Neural progenitor cell (in vitro differentiated cells): ENCODE data around the gene AP5S1. TPM values are rescaled to one million over a fixed set of nuclear protein-coding genes. Genes with fewer than 3 reads are reported as not detected.
A peak's percentile ranks its signal among the peaks of the same experiment; 100 is the strongest.

Experiments used
- DNase-seq: peaks from one replicate; pipeline ENCODE4 v3.0.0-alpha.2; 2016; ENCODE audit warnings: low spot score
- H2AFZ ChIP-seq: fragments of 200-600 bp; sonication (generic); replicated peaks from 2 replicates; pipeline ENCODE4 v1.6.1; 2016; ENCODE audit warnings: antibody characterized with exemption
- H3F3A ChIP-seq: fragments of 200-600 bp; sonication (generic); 2 replicates; pipeline ENCODE4 v1.6.1; 2016; ENCODE audit warnings: antibody characterized with exemption, low read depth
- H3K27ac ChIP-seq: fragments of 200-600 bp; sonication (generic); 2 replicates; pipeline ENCODE4 v1.5.1; 2016; ENCODE audit warnings: mild to moderate bottlenecking
- H3K27me3 ChIP-seq: fragments of 200-600 bp; sonication (generic); 2 replicates; pipeline ENCODE4 v1.6.1; 2016; ENCODE audit warnings: mild to moderate bottlenecking, moderate library complexity
- H3K36me3 ChIP-seq: fragments of 200-600 bp; sonication (generic); 2 replicates; pipeline ENCODE4 v1.5.1; 2016
- H3K4me1 ChIP-seq: fragments of 200-600 bp; sonication (generic); 2 replicates; pipeline ENCODE4 v1.6.1; 2016; ENCODE audit warnings: mixed run types
- H3K4me2 ChIP-seq: fragments of 200-600 bp; sonication (generic); 2 replicates; pipeline ENCODE4 v1.6.1; 2016
- H3K4me3 ChIP-seq: fragments of 200-600 bp; sonication (generic); 2 replicates; pipeline ENCODE4 v1.5.1; 2016
- H3K79me2 ChIP-seq: fragments of 200-600 bp; sonication (generic); 2 replicates; pipeline ENCODE4 v1.6.1; 2016; ENCODE audit warnings: low read depth
- H3K9ac ChIP-seq: fragments of 200-600 bp; sonication (generic); 2 replicates; pipeline ENCODE4 v1.6.1; 2016
- H3K9me3 ChIP-seq: fragments of 200-600 bp; sonication (generic); 2 replicates; pipeline ENCODE4 v1.5.1; 2016; ENCODE audit warnings: low read depth
- H4K20me1 ChIP-seq: fragments of 200-600 bp; sonication (generic); 2 replicates; pipeline ENCODE4 v1.6.1; 2016; ENCODE audit warnings: low read depth
- H3K27ac Mint-ChIP-seq: 3 replicates; pipeline ENCODE4 v1.8.0; 2021; ENCODE audit warnings: mixed read lengths
- H3K27me3 Mint-ChIP-seq: 2 replicates; pipeline ENCODE4 v1.8.0; 2022; ENCODE audit warnings: low read depth, mild to moderate bottlenecking, inconsistent platforms, moderate library complexity, mixed read lengths; ENCODE audit not compliant: insufficient read depth
- H3K36me3 Mint-ChIP-seq: 3 replicates; pipeline ENCODE4 v1.8.0; 2021; ENCODE audit warnings: mixed read lengths
- H3K4me1 Mint-ChIP-seq: 3 replicates; pipeline ENCODE4 v1.8.0; 2021; ENCODE audit warnings: mixed read lengths
- H3K4me3 Mint-ChIP-seq: 3 replicates; pipeline ENCODE4 v1.8.0; 2021; ENCODE audit warnings: mild to moderate bottlenecking, moderate library complexity, mixed read lengths
- H3K9me3 Mint-ChIP-seq: 3 replicates; pipeline ENCODE4 v1.8.0; 2020; ENCODE audit warnings: mixed read lengths
- CTCF ChIP-seq: fragments of 200-600 bp; sonication (generic); IDR thresholded peaks from 2 replicates; pipeline ENCODE4 v1.5.1; 2017; ENCODE audit warnings: antibody characterized with exemption, mild to moderate bottlenecking
- EZH2 ChIP-seq: fragments of 200-600 bp; sonication (generic); IDR thresholded peaks from 2 replicates; pipeline ENCODE4 v1.6.1; 2017; ENCODE audit warnings: antibody characterized with exemption, mild to moderate bottlenecking, moderate library complexity
- EZH2phosphoT487 ChIP-seq: fragments of 200-600 bp; sonication (generic); IDR thresholded peaks from 2 replicates; pipeline ENCODE4 v1.6.1; 2017; ENCODE audit warnings: antibody characterized with exemption
- total RNA-seq: library from RNA; depleted of rRNA; stranded (reverse); fragments of >200 nt; gene quantifications from 2 replicates; pipeline ENCODE4 v1.2.3, GENCODE V29; 2015; ENCODE audit warnings: low replicate concordance

Gene AP5S1
- total RNA-seq, 1 donor from 2014 or later, result 1.2 TPM

DNA sequence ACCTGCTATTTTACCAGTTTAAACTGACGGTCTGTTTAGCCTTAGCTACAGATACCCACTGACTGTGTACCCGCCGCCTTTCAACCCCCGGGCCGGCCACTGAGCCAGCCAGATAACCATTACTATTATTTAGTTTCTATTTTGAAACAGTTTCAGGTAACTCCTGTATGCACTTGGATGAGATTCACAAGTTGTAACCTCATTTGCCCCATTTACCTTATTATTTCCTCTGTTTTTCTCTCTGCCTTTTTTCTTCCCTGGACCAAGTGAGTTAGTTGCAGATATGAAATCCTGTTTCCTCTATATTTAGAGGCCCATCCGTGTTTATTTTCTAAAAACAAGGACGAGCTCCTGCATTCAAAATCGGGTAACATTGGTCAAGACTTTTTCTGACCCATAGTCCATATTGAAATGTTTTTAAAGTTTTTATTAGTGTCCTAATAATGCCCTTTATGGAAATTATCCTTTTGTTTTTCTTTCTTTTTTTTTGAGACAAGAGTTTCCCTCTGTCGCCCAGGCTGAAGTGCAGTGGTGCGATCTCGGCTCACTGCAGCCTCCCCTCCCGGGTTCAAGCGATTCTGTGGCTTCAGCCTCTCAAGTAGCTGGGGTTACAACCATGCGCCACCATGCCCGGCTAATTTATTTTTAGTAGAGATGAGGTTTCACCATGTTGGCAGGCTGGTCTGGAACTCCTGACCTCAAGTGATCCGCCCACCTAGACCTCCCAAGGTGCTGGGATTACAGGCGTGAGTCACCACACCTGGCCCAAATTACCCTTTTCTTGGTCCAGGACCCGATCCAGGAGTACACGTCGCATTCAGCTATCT, 767 bp downstream of the AP5S1 start:
- Histone ChIP-seq H3K4me2 (peak overlapping the region; percentile 94), H3K9ac (peak overlapping the region; percentile 72), H3K4me1 (peaks cover 10% of the 10 kb centered on the region), H3K36me3 (no peaks in the 10 kb centered on the region), H3K79me2 (peaks cover 4% of the 10 kb centered on the region), H2AFZ (peak overlapping the region; percentile 88), H4K20me1 (no peaks in the 10 kb centered on the region), H3K27ac (peak overlapping the region; percentile 21), H3K4me3 (peak overlapping the region; percentile 88), H3F3A (peaks cover 28% of the 10 kb centered on the region), H3K27me3 (no peaks in the 10 kb centered on the region), H3K9me3 (no peaks in the 10 kb centered on the region)
- no peaks in the 10 kb centered on the region for H3K9me3 Mint-ChIP-seq
- H3K36me3 Mint-ChIP-seq, result no peaks in the 10 kb centered on the region
- DNase-seq, result no peak
- TF ChIP-seq EZH2, result no peak
- TF ChIP-seq EZH2phosphoT487, result no peak
- no peak for TF ChIP-seq CTCF
- peak overlapping the region; percentile 88 for H3K4me3 Mint-ChIP-seq
- H3K27ac Mint-ChIP-seq, result peak overlapping the region; percentile 85
- H3K27me3 Mint-ChIP-seq, result peaks cover 2% of the 10 kb centered on the region
- H3K4me1 Mint-ChIP-seq, result peaks cover 31% of the 10 kb centered on the region

DNA sequence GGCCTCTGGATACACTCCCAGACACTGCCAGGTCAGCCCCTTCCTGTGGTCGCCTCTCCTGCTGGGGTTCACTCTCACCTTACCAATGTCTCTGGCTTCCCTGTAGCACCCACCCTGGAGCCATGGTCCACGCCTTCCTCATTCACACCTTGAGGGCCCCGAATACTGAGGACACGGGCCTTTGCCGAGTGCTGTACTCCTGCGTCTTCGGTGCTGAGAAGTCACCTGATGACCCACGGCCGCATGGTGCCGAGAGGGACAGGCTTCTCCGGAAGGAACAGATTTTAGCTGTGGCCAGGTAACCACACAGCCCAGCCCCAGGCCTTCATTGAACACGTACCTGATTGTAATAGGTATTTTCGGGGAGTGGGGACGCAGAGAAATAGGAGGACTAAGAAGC, 1.6 kb downstream of the AP5S1 start:
- H3K79me2 ChIP-seq, result peaks cover 4% of the 10 kb centered on the region
- peaks cover 10% of the 10 kb centered on the region for H3K4me1 ChIP-seq
- no peak for DNase-seq
- Mint-ChIP-seq H3K4me3 (peak overlapping the region; percentile 88), H3K4me1 (peaks cover 26% of the 10 kb centered on the region), H3K36me3 (peaks cover under 1% of the 10 kb centered on the region), H3K9me3 (no peaks in the 10 kb centered on the region), H3K27ac (peak overlapping the region; percentile 3), H3K27me3 (peaks cover 2% of the 10 kb centered on the region)
- H3K4me2 ChIP-seq, result no peak overlapping the region
- H3K36me3 ChIP-seq, result no peaks in the 10 kb centered on the region
- no peaks in the 10 kb centered on the region for H3K9me3 ChIP-seq
- H4K20me1 ChIP-seq, result no peaks in the 10 kb centered on the region
- H2AFZ ChIP-seq, result no peak overlapping the region
- H3K4me3 ChIP-seq, result no peak overlapping the region
- H3K27ac ChIP-seq, result no peak overlapping the region
- H3F3A ChIP-seq, result peaks cover 28% of the 10 kb centered on the region
- TF ChIP-seq CTCF, result no peak
- TF ChIP-seq EZH2, result no peak
- TF ChIP-seq EZH2phosphoT487, result no peak
- no peak overlapping the region for H3K9ac ChIP-seq
- H3K27me3 ChIP-seq, result no peaks in the 10 kb centered on the region

- peaks cover 1% of the 10 kb centered on the region for H3K36me3 Mint-ChIP-seq
- H3K27me3 Mint-ChIP-seq, result peaks cover under 1% of the 10 kb centered on the region
- H3K4me1 Mint-ChIP-seq, result peaks cover 25% of the 10 kb centered on the region
- Histone ChIP-seq H3K27me3 (no peaks in the 10 kb centered on the region), H3K9me3 (no peaks in the 10 kb centered on the region), H3K9ac (no peak overlapping the region), H3K4me3 (no peak overlapping the region), H2AFZ (no peak overlapping the region), H3K79me2 (peaks cover 4% of the 10 kb centered on the region), H3K36me3 (no peaks in the 10 kb centered on the region), H3K27ac (no peak overlapping the region), H4K20me1 (no peaks in the 10 kb centered on the region), H3K4me2 (no peak overlapping the region), H3K4me1 (peaks cover 10% of the 10 kb centered on the region), H3F3A (peaks cover 21% of the 10 kb centered on the region)
- DNase-seq, result no peak
- TF ChIP-seq EZH2 (no peak), CTCF (no peak), EZH2phosphoT487 (no peak)
- no peak overlapping the region for H3K4me3 Mint-ChIP-seq
- H3K9me3 Mint-ChIP-seq, result no peaks in the 10 kb centered on the region
- H3K27ac Mint-ChIP-seq, result no peak overlapping the region
These were observed 3.5 kb downstream of the AP5S1 start for GRCh38 chr20:3823881-3824280.
